AG09309 (cell line): ENCODE results near the gene HMGB3.
A peak's percentile ranks its signal among the peaks of the same experiment; 100 is the strongest.

ENCODE experiments used
- DNase-seq: peaks from one replicate; pipeline ENCODE4 v3.0.0-alpha.2; 2010; ENCODE audit warnings: low read depth
- H3K4me3 ChIP-seq: 2 replicates; pipeline ENCODE4 v1.5.1; 2011; ENCODE audit warnings: mild to moderate bottlenecking, low read depth, low read length, moderate library complexity; ENCODE audit not compliant: control insufficient read depth
- TF ChIP-seq, protein P1 (sequence below): IDR thresholded peaks from 2 replicates; pipeline ENCODE4 v1.5.1; 2011; ENCODE audit warnings: mild to moderate bottlenecking, low read depth, low read length, inconsistent platforms; ENCODE audit not compliant: insufficient read depth, control insufficient read depth; ENCODE audit errors: missing control alignments

The HMGB3 gene

DNA sequence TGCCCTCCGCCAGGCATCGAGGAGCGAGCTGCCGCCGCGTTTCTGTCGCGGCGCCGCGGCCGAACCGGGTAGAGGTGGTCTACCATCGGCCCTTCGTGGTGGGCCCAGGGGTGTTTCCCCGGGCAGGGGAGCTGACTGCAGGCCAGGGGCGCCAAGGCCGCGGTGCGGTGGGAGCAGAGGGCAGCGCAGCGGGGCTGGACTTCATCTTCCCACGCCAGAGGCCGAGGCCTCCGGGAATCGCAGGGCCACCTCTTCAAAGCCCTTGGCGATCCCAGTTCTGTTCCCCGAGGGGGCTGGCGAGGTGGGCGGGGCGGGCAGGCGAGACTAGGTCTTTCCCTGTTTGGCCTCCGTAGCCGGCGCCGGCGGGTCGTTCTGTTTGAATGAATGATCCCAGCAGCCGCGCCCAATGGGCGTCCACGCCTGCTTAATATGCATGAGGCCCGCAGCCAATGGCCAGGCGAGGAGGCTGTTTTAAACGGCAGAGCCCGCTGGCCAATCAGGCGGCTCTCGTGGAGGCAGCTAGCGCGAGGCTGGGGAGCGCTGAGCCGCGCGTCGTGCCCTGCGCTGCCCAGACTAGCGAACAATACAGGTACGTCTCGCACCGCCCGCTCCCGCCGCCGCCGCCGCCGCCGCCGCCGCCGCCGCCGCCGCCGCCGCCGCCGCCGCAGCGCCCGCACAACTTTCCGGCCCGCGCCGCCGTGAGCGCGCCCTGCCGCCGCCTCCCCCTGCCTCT lies at the start of gene HMGB3:
TSS of gene HMGB3 (plus strand) at position 548 of the 733 bp plus-strand sequence. CDS start 2,265 bp downstream, outside the sequence.
- H3K4me3 ChIP-seq, result peak within 1 kb of the TSS; percentile 67
- DNase-seq, result peak; percentile 48
- TF ChIP-seq, protein P1, sequence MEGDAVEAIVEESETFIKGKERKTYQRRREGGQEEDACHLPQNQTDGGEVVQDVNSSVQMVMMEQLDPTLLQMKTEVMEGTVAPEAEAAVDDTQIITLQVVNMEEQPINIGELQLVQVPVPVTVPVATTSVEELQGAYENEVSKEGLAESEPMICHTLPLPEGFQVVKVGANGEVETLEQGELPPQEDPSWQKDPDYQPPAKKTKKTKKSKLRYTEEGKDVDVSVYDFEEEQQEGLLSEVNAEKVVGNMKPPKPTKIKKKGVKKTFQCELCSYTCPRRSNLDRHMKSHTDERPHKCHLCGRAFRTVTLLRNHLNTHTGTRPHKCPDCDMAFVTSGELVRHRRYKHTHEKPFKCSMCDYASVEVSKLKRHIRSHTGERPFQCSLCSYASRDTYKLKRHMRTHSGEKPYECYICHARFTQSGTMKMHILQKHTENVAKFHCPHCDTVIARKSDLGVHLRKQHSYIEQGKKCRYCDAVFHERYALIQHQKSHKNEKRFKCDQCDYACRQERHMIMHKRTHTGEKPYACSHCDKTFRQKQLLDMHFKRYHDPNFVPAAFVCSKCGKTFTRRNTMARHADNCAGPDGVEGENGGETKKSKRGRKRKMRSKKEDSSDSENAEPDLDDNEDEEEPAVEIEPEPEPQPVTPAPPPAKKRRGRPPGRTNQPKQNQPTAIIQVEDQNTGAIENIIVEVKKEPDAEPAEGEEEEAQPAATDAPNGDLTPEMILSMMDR, result no peak

DNA sequence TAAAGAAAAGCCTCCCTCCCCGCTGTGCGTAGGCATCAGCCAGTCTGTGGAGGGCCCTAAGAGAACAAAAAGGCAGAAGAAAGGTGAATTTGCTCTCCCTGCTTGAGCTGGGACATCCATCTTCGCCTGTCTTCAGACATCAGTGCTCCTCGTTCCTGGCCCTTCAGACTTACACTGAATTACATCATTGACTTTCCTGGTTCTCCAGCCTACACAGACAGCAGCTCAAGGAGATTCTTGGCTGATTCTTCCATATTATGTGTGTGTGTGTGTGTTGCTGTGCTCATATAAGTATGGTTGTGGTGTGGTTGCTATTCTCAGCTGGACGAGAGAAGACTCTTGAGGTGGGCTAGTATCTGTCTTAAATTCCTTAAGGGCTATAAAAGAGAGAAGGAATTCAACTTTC lies 49.2 kb upstream of the HMGB3 start:
- DNase-seq, result peak; percentile 83
- no peak overlapping the region for H3K4me3 ChIP-seq
- TF ChIP-seq, protein P1, result no peak

DNA sequence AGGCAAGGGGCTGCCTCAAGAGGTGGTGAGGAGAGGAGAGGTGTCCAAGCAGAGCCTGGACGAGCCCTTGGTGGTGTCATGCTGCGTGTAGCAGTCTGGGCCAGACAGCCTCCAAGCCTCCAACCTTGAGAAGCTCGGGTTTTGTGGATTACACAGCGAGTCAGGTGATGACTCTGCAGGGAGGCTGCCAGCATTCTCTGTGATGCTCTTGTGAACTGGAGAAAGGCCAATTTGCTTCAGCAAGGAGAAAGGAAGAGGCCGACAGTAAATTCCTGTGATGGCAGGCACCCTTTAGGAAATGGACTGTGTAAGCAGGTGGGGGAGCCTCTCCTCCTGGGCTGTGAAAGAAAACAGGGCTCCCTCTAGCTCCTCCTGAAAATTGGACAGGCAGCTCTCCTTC lies 48.7 kb upstream of the HMGB3 start:
- H3K4me3 ChIP-seq, result no peak overlapping the region
- TF ChIP-seq, protein P1, result no peak
- DNase-seq, result peak; percentile 74

DNA sequence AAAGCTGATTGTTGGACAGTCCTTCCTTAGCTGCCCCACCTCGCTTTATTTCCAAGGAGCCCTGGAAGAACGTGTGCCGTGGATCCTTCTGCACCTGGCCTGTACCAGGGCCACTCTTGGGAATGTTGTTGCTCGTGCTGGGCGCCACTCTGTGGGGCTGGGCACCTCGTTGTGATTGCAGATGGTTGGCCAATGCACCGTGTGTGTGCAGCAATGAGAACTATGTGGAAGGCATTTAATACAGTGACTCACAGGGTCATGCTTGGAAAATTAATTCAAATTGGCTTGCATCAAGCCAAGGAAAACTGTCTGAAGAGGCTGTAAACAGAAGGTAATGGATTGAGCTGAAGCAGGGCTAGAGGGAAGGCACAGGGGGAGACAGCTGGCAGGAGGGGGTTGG lies 47.7 kb upstream of the HMGB3 start:
- TF ChIP-seq, protein P1, result no peak
- no peak overlapping the region for H3K4me3 ChIP-seq
- DNase-seq, result peak; percentile 63

DNA sequence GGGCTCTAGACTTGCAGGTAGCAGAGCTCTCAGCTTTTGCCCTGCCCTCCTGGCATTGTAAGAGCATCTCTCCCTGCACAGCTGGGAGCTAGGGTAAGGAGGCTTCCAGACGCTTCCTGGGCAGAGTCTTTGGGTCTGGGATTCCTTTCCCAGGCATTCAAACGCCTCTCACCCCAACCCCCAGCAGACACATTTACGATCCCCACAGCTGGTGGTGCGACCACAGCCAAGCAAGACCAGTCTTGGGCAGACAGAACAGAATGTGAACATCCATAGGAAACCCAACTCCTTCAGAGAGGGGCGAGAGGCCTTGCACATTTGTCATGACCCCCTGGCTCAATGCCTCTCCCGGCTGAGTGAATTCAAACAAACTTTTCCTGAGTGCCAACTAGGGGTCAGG lies 46.6 kb upstream of the HMGB3 start:
- peak; percentile 29 for DNase-seq
- TF ChIP-seq, protein P1, result no peak
- H3K4me3 ChIP-seq, result no peak overlapping the region

DNA sequence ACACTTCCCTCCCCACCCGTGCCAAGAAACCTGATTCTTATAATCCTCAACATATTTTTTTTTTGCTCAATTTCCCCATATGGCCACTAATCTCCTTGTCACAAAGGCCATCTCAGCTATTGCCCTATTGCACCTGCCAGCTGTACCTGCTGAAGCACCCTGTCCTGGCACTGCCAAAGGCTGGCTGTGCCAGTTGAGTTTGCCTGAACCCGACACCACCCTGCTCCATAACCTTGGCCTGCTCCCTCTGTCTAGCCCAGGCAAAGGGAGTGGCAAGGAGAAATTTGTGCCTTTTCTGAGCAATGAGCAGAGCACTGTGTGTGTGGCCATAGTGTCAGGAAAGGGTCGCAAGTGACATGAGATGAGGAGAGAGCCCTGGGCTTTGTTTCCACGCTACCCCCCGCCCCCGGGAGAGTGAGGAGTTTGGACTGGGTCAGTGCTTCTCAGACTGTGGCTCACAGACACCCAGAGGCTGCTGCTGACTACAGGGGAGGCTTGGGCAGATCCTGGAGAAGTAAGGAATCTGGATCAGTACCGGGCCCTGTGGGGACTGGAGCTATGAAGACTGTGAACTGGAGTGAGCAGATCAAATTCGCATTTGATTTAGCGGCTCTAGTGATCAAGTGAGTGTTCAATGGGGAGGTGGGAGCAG lies 42.2 kb upstream of the HMGB3 start:
- TF ChIP-seq, protein P1, result no peak
- H3K4me3 ChIP-seq, result no peak overlapping the region
- DNase-seq, result no peak
